Measurements from ENCODE around the gene OGFOD3.
"Not testable (repeated sequence)": the region's sequence is repeated elsewhere in the genome, so short reads cannot be mapped to it uniquely, and the experiment has no call there.

The OGFOD3 gene

DNA sequence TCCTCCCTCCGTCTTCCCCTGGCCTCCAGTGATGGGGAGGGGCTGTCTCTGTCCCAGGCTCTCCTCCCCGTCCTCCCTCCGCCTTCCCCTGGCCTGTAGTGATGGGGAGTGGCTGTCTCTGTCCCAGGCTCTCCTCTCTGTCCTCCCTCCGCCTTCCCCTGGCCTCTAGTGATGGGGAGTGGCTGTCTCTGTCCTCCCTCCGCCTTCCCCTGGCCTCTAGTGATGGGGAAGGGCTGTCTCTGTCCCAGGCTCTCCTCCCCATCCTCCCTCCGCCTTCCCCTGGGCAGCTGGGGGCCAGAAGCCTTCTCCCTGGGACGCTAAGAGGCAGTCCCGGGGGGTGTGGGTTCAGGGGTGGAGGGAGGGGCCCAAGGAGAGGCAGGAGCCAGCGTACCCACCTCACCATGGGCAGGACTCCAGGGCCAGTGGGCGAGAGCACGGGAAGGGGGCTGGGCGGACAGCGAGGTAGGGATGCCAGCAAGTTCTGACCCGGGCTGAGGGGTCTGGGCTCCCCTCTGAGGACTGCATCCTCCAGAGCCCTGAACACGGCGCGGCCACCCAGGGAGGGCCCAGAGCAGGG, 32.0 kb downstream of the OGFOD3 start:
- DNase-seq (ENCODE audit: insufficient read length, low spot score) (no peak), FAIRE-seq (no peak)
- TF ChIP-seq, protein P1, sequence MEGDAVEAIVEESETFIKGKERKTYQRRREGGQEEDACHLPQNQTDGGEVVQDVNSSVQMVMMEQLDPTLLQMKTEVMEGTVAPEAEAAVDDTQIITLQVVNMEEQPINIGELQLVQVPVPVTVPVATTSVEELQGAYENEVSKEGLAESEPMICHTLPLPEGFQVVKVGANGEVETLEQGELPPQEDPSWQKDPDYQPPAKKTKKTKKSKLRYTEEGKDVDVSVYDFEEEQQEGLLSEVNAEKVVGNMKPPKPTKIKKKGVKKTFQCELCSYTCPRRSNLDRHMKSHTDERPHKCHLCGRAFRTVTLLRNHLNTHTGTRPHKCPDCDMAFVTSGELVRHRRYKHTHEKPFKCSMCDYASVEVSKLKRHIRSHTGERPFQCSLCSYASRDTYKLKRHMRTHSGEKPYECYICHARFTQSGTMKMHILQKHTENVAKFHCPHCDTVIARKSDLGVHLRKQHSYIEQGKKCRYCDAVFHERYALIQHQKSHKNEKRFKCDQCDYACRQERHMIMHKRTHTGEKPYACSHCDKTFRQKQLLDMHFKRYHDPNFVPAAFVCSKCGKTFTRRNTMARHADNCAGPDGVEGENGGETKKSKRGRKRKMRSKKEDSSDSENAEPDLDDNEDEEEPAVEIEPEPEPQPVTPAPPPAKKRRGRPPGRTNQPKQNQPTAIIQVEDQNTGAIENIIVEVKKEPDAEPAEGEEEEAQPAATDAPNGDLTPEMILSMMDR (IDR thresholded peaks at IDR 0.05; ENCODE audit: insufficient read depth, missing control alignments) = no peak

DNA sequence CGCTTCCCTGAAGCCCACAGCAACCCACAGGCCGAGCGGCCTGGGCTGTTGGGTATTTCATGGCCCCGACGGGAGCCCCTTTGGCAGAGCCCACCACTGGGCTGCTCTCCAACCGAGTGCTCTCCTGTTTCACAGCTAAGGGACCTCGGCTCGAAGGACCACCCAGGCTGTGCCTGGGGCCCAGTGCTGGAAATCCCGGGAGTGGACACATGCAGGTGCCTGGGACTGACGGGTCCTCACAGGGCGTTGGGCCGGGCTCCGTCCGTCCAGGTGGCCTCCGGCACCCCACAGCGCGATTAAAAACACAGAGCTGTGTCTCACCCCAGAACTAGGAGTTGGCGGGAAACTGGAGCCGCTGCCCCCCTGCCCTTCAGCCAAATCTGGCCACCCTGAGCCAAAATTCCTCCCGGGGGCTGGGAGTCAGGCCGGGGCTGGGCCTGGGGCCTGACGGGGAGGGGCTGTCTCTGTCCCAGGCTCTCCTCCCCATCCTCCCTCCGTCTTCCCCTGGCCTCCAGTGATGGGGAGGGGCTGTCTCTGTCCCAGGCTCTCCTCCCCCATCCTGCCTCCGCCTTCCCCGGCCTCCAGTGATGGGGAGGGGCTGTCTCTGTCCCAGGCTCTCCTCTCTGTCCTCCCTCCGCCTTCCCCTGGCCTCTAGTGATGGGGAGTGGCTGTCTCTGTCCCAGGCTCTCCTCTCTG, 32.7 kb downstream of the OGFOD3 start:
- DNase-seq (ENCODE audit: insufficient read length, low spot score) = no peak
- TF ChIP-seq, protein P1 (IDR thresholded peaks at IDR 0.05; ENCODE audit: insufficient read depth, missing control alignments) = no peak
- no peak for FAIRE-seq

DNA sequence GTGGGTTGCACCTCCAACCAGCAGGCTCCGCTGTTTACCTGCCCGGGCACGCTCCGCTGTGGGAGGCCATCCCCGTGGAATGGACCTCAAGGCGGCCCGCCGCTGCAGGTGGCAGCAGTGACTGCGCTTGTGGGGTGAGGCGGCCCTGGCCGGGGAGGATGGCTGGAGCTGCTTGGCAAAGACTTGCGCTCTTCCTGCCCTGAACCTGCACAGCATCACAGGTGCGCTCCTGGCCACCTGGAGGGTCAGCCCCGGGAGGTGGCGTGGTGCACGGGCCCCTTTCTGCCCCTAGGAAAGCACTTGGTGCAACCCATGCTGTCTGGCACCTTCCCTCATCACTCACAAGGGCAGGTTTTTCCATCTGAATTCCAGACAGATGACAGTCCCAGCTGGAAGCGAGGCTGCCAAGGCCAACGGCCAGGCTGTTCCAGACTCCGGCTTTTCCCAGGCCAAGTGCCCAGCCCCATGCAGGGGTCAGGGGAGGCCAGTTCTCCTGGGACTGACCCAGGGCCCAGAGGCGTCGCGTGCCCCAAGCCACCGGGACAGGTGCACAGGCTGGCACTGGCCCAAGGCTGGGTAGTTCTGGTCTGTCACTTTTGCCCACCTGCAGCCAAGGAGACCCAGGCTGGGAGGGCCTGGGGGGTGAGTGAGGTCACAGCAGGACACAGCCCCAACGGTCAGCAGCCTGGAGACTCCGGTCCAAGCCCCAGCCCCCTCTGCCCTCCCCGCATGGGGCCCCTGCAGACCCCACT, 33.5 kb downstream of the OGFOD3 start:
- TF ChIP-seq, protein P1 (IDR thresholded peaks at IDR 0.05; ENCODE audit: insufficient read depth, missing control alignments) = no peak
- no peak for FAIRE-seq
- DNase-seq (ENCODE audit: insufficient read length, low spot score) = no peak

DNA sequence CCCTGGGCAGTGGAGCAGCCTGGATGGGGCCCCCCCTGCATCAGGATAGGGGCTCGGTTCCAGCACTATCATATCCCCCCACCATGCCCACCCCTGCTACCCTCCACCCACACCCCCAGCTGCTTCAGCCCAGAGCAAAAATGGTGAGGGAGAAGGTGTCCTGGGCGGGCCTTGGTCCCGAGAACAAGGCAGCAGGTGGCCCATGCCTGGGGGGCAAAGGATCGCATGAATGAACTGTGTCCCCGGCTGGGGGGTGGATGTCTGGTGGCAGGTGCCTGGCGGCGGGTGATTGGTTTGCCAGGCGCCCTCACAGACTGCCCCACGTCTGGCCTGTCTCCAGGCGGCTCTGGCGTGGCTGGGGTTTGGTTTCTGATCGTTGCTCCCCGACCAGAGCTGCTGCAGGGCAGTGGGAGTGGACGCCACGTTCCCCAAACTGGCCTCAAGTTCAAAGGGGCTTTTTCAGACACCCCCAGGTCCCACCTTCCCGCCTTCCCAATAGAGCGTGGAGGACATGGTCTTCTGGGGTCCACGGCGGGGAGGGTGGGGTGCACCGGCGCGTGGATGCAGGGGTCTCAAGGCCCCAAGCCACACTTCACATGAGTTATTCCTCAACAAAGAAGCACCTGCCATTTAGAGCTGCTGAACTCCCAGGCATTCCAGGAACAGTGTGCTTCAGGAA, 34.2 kb downstream of the OGFOD3 start:
- DNase-seq (ENCODE audit: insufficient read length, low spot score) (no peak), FAIRE-seq (no peak)
- TF ChIP-seq, protein P1 (IDR thresholded peaks at IDR 0.05; ENCODE audit: insufficient read depth, missing control alignments) = no peak

DNA sequence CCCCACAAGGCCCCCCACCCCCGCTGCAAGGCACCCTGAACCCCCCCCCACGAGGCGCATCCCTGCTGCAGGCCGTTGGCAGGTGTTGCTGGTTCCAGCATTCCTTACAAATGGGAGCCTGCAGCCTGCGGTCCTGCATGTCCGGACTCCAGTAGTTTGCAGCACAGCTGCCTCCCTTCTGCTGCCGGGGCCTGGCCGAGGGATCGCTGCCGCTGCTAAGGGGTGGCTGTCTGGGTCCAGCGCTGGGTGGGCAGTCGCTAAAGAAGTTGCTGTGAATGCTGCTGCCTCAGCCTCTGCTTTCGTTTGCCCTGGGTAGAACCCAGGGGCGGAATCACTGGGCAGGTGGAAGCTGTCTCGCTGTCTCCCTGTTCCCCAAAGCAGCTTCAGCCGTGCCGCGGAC, 35.0 kb downstream of the OGFOD3 start:
- FAIRE-seq (no peak), DNase-seq (ENCODE audit: insufficient read length, low spot score) (no peak)
- TF ChIP-seq, protein P1 (IDR thresholded peaks at IDR 0.05; ENCODE audit: insufficient read depth, missing control alignments) = no peak

DNA sequence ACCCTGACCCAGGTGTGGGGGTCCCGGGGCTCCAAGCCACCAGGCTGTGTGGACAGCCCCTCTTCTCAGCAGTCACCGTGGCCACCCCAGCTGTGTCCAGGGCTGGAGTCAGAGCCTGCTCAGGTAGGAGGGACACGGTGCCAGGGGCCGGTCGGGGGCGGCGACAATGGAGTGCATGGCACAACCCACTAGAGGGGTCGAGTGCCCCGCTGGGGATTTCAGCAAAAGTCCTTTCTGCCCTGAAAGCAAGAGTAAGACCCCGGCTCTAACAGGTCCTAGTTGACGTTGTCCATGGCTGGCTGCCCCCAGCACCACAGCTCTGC, 35.5 kb downstream of the OGFOD3 start:
- TF ChIP-seq, protein P1 (IDR thresholded peaks at IDR 0.05; ENCODE audit: insufficient read depth, missing control alignments) = no peak
- FAIRE-seq (no peak), DNase-seq (ENCODE audit: insufficient read length, low spot score) (no peak)

DNA sequence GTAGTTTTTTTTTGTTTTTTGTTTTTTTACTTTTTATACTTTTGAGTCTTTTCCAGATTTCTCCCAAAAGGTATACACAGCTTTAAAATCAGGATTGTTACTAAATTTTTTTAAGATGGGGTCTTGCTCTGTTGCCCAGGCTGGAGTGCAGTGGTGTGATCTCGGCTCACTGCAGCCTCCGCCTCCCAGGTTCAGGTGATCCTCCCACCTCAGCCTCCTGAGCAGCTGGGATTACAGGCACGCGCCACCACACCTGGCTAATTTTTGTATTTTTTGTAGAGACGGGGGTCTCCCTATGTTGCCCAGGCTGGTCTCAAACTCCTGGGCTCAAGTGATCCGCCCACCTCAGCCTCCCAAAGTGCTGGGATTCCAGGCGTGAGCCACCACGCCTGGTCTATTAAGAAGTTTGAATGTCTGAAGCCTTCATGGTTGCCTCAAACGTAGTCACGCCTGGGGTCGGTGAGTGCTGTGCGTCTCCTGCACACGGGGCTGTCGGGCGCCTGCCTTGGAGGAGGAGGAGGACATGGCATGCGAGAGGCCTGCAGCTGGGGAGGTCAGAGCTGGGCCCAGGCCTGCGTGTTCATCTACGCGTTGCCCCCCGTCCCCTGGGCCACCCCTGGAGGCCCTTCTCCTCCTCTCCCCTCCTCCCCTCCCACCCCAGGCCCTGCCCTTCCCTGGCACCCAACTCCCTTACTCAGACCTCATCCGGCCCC, 36.0 kb downstream of the OGFOD3 start:
- FAIRE-seq; DNase-seq (ENCODE audit: insufficient read length, low spot score): not testable (repeated sequence)

DNA sequence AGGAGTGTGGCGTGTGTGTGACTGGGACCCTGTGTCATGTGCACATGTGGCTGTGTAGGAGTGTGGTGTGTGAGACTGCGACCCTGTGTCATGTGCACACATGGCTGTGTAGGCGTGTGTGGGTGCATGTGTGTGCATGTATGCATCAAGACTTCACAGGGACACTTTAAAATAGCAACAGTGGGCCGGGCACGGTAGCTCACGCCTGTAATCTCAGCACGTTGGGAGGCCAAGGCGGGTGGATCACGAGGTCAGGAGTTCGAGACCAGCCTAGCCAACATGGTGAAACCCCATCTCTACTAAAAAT, 36.7 kb downstream of the OGFOD3 start:
- not testable (repeated sequence) for FAIRE-seq; DNase-seq (ENCODE audit: insufficient read length, low spot score)

Measured in D721Med (cell line).